Endothelial cell of umbilical vein (primary cell): Measurements from ENCODE around the gene SYT8. TPM values are rescaled to one million over a fixed set of nuclear protein-coding genes. Genes with fewer than 3 reads are reported as not detected.

Experiments used
- BruUV-seq: library from RNA; stranded (reverse); fragments of 400-500 nt; replicated peaks from 2 replicates; lab custom pipeline; 2021; lab: Mats Ljungman, UMichigan
- CTCF ChIA-PET: fragments of 300-600, 350-600 bp; sonication (Branson Sonifier 250); formaldehyde crosslinking; loops from one replicate; lab custom pipeline; 2021; ENCODE audit warnings: antibody characterized with exemption, inconsistent platforms; lab: Charles Lee
- POLR2A ChIA-PET: fragments of 300-600, 350-600 bp; sonication (Branson Sonifier 250); formaldehyde crosslinking; loops from one replicate; lab custom pipeline; 2021; ENCODE audit warnings: antibody characterized with exemption, inconsistent platforms; lab: Charles Lee
- DNase-seq: peaks from one replicate; pipeline ENCODE4 v3.0.0-alpha.2; 2011; ENCODE audit warnings: low read depth, low spot score
- FAIRE-seq: peaks from 2 replicates; lab custom pipeline; 2011; peaks lifted over from hg19 to GRCh38; lab: Jason Lieb, UNC
- H2AFZ ChIP-seq: 2 replicates; pipeline ENCODE4 v1.6.0; 2012; ENCODE audit warnings: low read depth, low read length, control low read depth, inconsistent platforms
- H3K27ac ChIP-seq: 2 replicates; pipeline ENCODE4 v1.5.1; 2011; ENCODE audit warnings: low read depth, mild to moderate bottlenecking, control low read depth, low read length, moderate library complexity; ENCODE audit not compliant: insufficient read depth
- H3K27me3 ChIP-seq, 2 experiments: 2 replicates each; pipeline versions ENCODE4 v1.6.0 to v1.6.1; 2011; ENCODE audit warnings: low read length in 2 of 2, mixed read lengths in 1 of 2; ENCODE audit not compliant: control insufficient read depth in 2 of 2, insufficient read depth in 2 of 2
- H3K36me3 ChIP-seq, 2 experiments: 2 replicates in 1 of 2; 3 replicates in 1 of 2; pipeline ENCODE4 v1.5.1; 2011; ENCODE audit warnings: low read length in 2 of 2, mild to moderate bottlenecking in 1 of 2, moderate library complexity in 1 of 2; ENCODE audit not compliant: control insufficient read depth in 2 of 2, insufficient read depth in 2 of 2; ENCODE audit errors: extremely low read depth in 1 of 2
- H3K4me1 ChIP-seq: 3 replicates; pipeline ENCODE4 v1.5.1; 2011; ENCODE audit warnings: mild to moderate bottlenecking, low read length; ENCODE audit not compliant: control insufficient read depth, insufficient read depth; ENCODE audit errors: extremely low read depth
- H3K4me2 ChIP-seq: 2 replicates; pipeline ENCODE4 v1.6.1; 2011; ENCODE audit warnings: low read length, control low read depth, mixed read lengths; ENCODE audit not compliant: insufficient read depth
- H3K4me3 ChIP-seq, 3 experiments: fragments of 200-600 bp in 1 of 3; sonication (generic), shearing (Covaris generic) in 1 of 3; replicated peaks in 1 of 3; 2 replicates each; pipeline ENCODE4 v1.5.1; 2011 to 2016; ENCODE audit warnings: control low read depth in 3 of 3, low read length in 3 of 3, mild to moderate bottlenecking in 2 of 3, inconsistent platforms in 1 of 3, low read depth in 1 of 3, moderate library complexity in 1 of 3; ENCODE audit not compliant: insufficient read depth in 1 of 3
- H3K79me2 ChIP-seq: 2 replicates; pipeline ENCODE4 v1.6.0; 2012; ENCODE audit warnings: low read length, inconsistent platforms; ENCODE audit not compliant: control insufficient read depth, insufficient read depth
- H3K9ac ChIP-seq: replicated peaks from 2 replicates; pipeline ENCODE3; 2011; ENCODE audit warnings: low read length, control low read depth; ENCODE audit not compliant: insufficient read depth; ENCODE audit errors: extremely low read depth
- H3K9me1 ChIP-seq: replicated peaks from 3 replicates; pipeline ENCODE4 v1.6.0; 2011; ENCODE audit warnings: mild to moderate bottlenecking, low read length; ENCODE audit not compliant: control insufficient read depth, insufficient read depth; ENCODE audit errors: extremely low read depth
- H3K9me3 ChIP-seq: replicated peaks from 2 replicates; pipeline ENCODE4 v1.5.1; 2012; ENCODE audit warnings: low read length, inconsistent platforms; ENCODE audit not compliant: control insufficient read depth, insufficient read depth
- H4K20me1 ChIP-seq: replicated peaks from 2 replicates; pipeline ENCODE3; 2011; ENCODE audit warnings: mild to moderate bottlenecking, low read length; ENCODE audit not compliant: control insufficient read depth, insufficient read depth; ENCODE audit errors: extremely low read depth
- CTCF ChIP-seq, 2 donors: IDR thresholded peaks; 1 replicate in 1 of 2; 2 replicates in 1 of 2; pipeline ENCODE4 v1.5.1; 2011; ENCODE audit warnings: low read length in 2 of 2, mild to moderate bottlenecking in 2 of 2, moderate library complexity in 2 of 2, control low read depth in 1 of 2, inconsistent platforms in 1 of 2, low read depth in 1 of 2; ENCODE audit not compliant: insufficient read depth in 1 of 2; ENCODE audit errors: extremely low read depth in 1 of 2
- EZH2 ChIP-seq: IDR thresholded peaks from 2 replicates; pipeline ENCODE4 v1.6.1; 2012; ENCODE audit warnings: borderline replicate concordance, low read depth, mild to moderate bottlenecking, moderate library complexity, low read length, inconsistent platforms; ENCODE audit not compliant: severe bottlenecking
- FOS ChIP-seq: IDR thresholded peaks from 2 replicates; pipeline ENCODE4 v1.6.1; 2011; ENCODE audit warnings: mild to moderate bottlenecking, low read length, moderate library complexity, borderline replicate concordance; ENCODE audit not compliant: insufficient read depth
- GATA2 ChIP-seq: IDR thresholded peaks from 2 replicates; pipeline ENCODE4 v1.7.0; 2011; ENCODE audit warnings: low read depth, mild to moderate bottlenecking, moderate library complexity, mixed read lengths, low read length; ENCODE audit not compliant: insufficient read length, insufficient read depth
- JUN ChIP-seq: IDR thresholded peaks from 2 replicates; pipeline ENCODE4 v1.6.1; 2011; ENCODE audit warnings: borderline replicate concordance, low read depth; ENCODE audit not compliant: insufficient read length, insufficient read depth
- MYC ChIP-seq: IDR thresholded peaks from one replicate; pipeline ENCODE4 v1.6.1; 2011; ENCODE audit warnings: mild to moderate bottlenecking, low read depth, low read length
- POLR2A ChIP-seq: IDR thresholded peaks from 2 replicates; pipeline ENCODE4 v1.6.1; 2012; ENCODE audit warnings: low read depth, mild to moderate bottlenecking, control low read depth, low read length
- POLR2AphosphoS5 ChIP-seq: IDR thresholded peaks from 2 replicates; pipeline ENCODE4 v1.6.1; 2012; ENCODE audit warnings: low read depth, mild to moderate bottlenecking, control low read depth, low read length, moderate library complexity; ENCODE audit not compliant: insufficient read depth
- dilution Hi-C: fragments of 300-500 bp; cut with MboI; formaldehyde crosslinking; loops from one replicate; pipeline ENCODE4 v1.15.0; 2019; ENCODE audit warnings: low sequenced_read_pairs; ENCODE audit not compliant: extremely low pct_ligation_motif_present
- intact Hi-C: fragments of 100-400 bp; cut with micrococcal nuclease; formaldehyde crosslinking; loops from one replicate; pipeline ENCODE4 v1.10.0; 2022
- polyA plus RNA-seq, 4 experiments: library from polyadenylated mRNA; depleted of rRNA in 3 of 4; stranded (reverse) in 3 of 4; unstranded in 1 of 4; fragments of >200 nt; gene quantifications; 2 replicates each; pipeline versions ENCODE4 v1.2.1 to v1.2.3, GENCODE V29; 2011 to 2012; ENCODE audit warnings: missing spikeins in 1 of 4
- total RNA-seq: library from RNA; stranded (reverse); gene quantifications from 2 replicates; pipeline ENCODE4 v1.2.3, GENCODE V29; 2021
- TF ChIP-seq, protein P1 (sequence below): IDR thresholded peaks from 2 replicates; pipeline ENCODE4 v1.6.1; 2011; ENCODE audit not compliant: insufficient read depth, insufficient read length

Gene SYT8
- total and polyA plus RNA-seq, 2 donors (not counting 3 experiments of a cell fraction or from before 2014, with no cell fraction given): not detected

- no peak overlapping the region for H3K27ac ChIP-seq
- no peak for TF ChIP-seq JUN
- TF ChIP-seq EZH2: no peak
- no peak for TF ChIP-seq MYC
- TF ChIP-seq FOS: no peak
- TF ChIP-seq GATA2: no peak
- TF ChIP-seq CTCF (IDR thresholded peaks at IDR 0.05; ENCODE audit: extremely low read depth in 1 of 2, insufficient read depth in 1 of 2, low read depth in 1 of 2, low read length in 2 of 2): no peak
- TF ChIP-seq POLR2A: no peak
- TF ChIP-seq, protein P1, sequence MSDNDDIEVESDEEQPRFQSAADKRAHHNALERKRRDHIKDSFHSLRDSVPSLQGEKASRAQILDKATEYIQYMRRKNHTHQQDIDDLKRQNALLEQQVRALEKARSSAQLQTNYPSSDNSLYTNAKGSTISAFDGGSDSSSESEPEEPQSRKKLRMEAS: no peak
- no peak for TF ChIP-seq POLR2AphosphoS5
- dilution Hi-C loops: no loop called here
- no peaks in the 10 kb centered on the region for H4K20me1 ChIP-seq
- peaks cover 0 to 3% of the 10 kb centered on the region in 2 experiments for H3K27me3 ChIP-seq
- ChIA-PET CTCF (interaction anchor here (0.8 to 3.9 kb wide), 3 partner anchors 9 to 215 kb away, joined by 3 to 21 read pairs (median 4); no protein-coding TSS in a partner anchor), POLR2A (no interaction called here)
- no peaks in the 10 kb centered on the region for H3K9me3 ChIP-seq
- FAIRE-seq: no peak
- no peak overlapping the region for H3K4me3 ChIP-seq
- DNase-seq: no peak
- H2AFZ ChIP-seq: no peak overlapping the region
- BruUV-seq: no TSS peak
- no peaks in the 10 kb centered on the region for H3K9me1 ChIP-seq
- intact Hi-C loops: no loop called here
- H3K4me1 ChIP-seq: peaks cover 12% of the 10 kb centered on the region
- no peak overlapping the region for H3K9ac ChIP-seq
- H3K36me3 ChIP-seq: no peaks in the 10 kb centered on the region
- no peaks in the 10 kb centered on the region for H3K79me2 ChIP-seq
- H3K4me2 ChIP-seq: no peak overlapping the region
These were observed 32.6 kb downstream of the SYT8 start for GRCh38 chr11:1867381-1867780.
